K562 (cell line): ENCODE results near the gene MYO3B. TPM values are rescaled to one million over a fixed set of nuclear protein-coding genes. Genes with fewer than 3 reads are reported as not detected.

ENCODE experiments used
- BHLHE40 ChIP-seq: IDR thresholded peaks from 2 replicates; pipeline ENCODE4 v1.6.1; 2011; ENCODE audit warnings: low read length, improper control_type of control experiment
- FOXP1 ChIP-seq: sonication (generic); formaldehyde crosslinking; IDR thresholded peaks from 2 replicates; pipeline ENCODE4 v1.8.0; 2022; ENCODE audit warnings: mild to moderate bottlenecking, missing genetic modification reagents
- HNRNPUL1 ChIP-seq: fragments of 200-400 bp; formaldehyde crosslinking; IDR thresholded peaks from 2 replicates; pipeline ENCODE4 v1.6.1; 2017; ENCODE audit warnings: low read length
- MAFK ChIP-seq: IDR thresholded peaks from 2 replicates; pipeline ENCODE4 v1.6.1; 2011; ENCODE audit warnings: low read length, improper control_type of control experiment
- NELFE ChIP-seq: IDR thresholded peaks from 2 replicates; pipeline ENCODE4 v1.6.1; 2011; ENCODE audit warnings: mild to moderate bottlenecking; ENCODE audit not compliant: insufficient read depth, insufficient read length
- NFIC ChIP-seq: fragments of 450-650 bp; IDR thresholded peaks from 2 replicates; pipeline ENCODE4 v1.6.1; 2017; ENCODE audit warnings: mild to moderate bottlenecking, inconsistent platforms
- POLR2A ChIP-seq: fragments of 450-650 bp; conservative IDR thresholded peaks from 2 replicates; pipeline ENCODE4 v1.6.1; 2016
- PYGO2 ChIP-seq: fragments of 450-650 bp; IDR thresholded peaks from 2 replicates; pipeline ENCODE4 v1.6.1; 2016; ENCODE audit warnings: mild to moderate bottlenecking, missing genetic modification characterization, moderate library complexity, missing compliant biosample characterization
- SAFB ChIP-seq: fragments of 200-400 bp; formaldehyde crosslinking; IDR thresholded peaks from 2 replicates; pipeline ENCODE4 v1.6.1; 2017; ENCODE audit warnings: low read depth, low read length, borderline replicate concordance
- SPI1 ChIP-seq: IDR thresholded peaks from 2 replicates; pipeline ENCODE4 v1.6.1; 2011; ENCODE audit warnings: low read depth, low read length, control low read depth, borderline replicate concordance
- ZC3H11A ChIP-seq: IDR thresholded peaks from 2 replicates; pipeline ENCODE4 v1.6.1; 2012; ENCODE audit warnings: low read depth, low read length, improper control_type of control experiment
- ZNF436 ChIP-seq: fragments of 250-450, 450-650 bp; sonication (Bioruptor Pico); formaldehyde crosslinking; IDR thresholded peaks from 2 replicates; pipeline ENCODE4 v1.7.0; 2020; ENCODE audit warnings: mild to moderate bottlenecking
- polyA plus RNA-seq, 8 experiments: library from polyadenylated mRNA; depleted of rRNA in 4 of 8; stranded (reverse) in 5 of 8; unstranded in 3 of 8; fragments of >200 nt; fragmentation: Nextera tagmentation in 2 of 8; fragmentation: Illumina TruSeq in 1 of 8; extraction: Ambion mirVana in 2 of 8; extraction: Trizol in 1 of 8; gene quantifications; 2 replicates each; pipeline versions ENCODE4 v1.2.1 to v1.2.3, GENCODE V29; 2011 to 2014; ENCODE audit warnings: inconsistent platforms in 1 of 8, missing spikeins in 1 of 8
- total RNA-seq, 7 experiments: library from RNA; depleted of rRNA in 6 of 7; stranded (reverse); fragments of >200 nt in 6 of 7; fragmentation: Illumina TruSeq in 2 of 7; extraction: Trizol in 2 of 7; gene quantifications; 2 replicates each; pipeline versions ENCODE4 v1.2.1 to v1.2.3, GENCODE V29; 2011 to 2021; ENCODE audit warnings: low replicate concordance in 1 of 7
- TF ChIP-seq, protein P1 (sequence below): sonication (generic); formaldehyde crosslinking; IDR thresholded peaks from 2 replicates; pipeline ENCODE4 v1.8.1; 2023; ENCODE audit warnings: mild to moderate bottlenecking, missing genetic modification reagents
- TF ChIP-seq, protein P2 (sequence below): fragments of 450-650 bp; formaldehyde crosslinking; IDR thresholded peaks from 2 replicates; pipeline ENCODE4 v1.4.0; 2022; ENCODE audit warnings: mild to moderate bottlenecking, moderate library complexity
- TF ChIP-seq, protein P3 (sequence below): sonication (generic); formaldehyde crosslinking; IDR thresholded peaks from 2 replicates; pipeline ENCODE4 v1.4.0; 2020; ENCODE audit warnings: mild to moderate bottlenecking, missing genetic modification reagents
- TF ChIP-seq, protein P4 (sequence below): fragments of 450-650 bp; IDR thresholded peaks from one replicate; pipeline ENCODE4 v1.6.1; 2018; ENCODE audit warnings: mild to moderate bottlenecking, moderate library complexity; ENCODE audit not compliant: partially characterized antibody
- TF ChIP-seq, protein P5 (sequence below), 2 experiments: IDR thresholded peaks in 1 of 2; conservative IDR thresholded peaks in 1 of 2; 2 replicates each; pipeline ENCODE4 v1.6.1; 2016; ENCODE audit warnings: low read depth in 2 of 2, mild to moderate bottlenecking in 1 of 2, missing compliant biosample characterization in 1 of 2, missing genetic modification characterization in 1 of 2, moderate library complexity in 1 of 2
- TF ChIP-seq, protein P6 (sequence below): sonication (generic); formaldehyde crosslinking; IDR thresholded peaks from 2 replicates; pipeline ENCODE4 v1.8.0; 2022; ENCODE audit warnings: missing genetic modification reagents, mild to moderate bottlenecking, borderline replicate concordance

MYO3B gene
- total and polyA plus RNA-seq, 9 of the 15 experiments (the other 6 are each of a cell fraction or from before 2014, with no cell fraction given): 2.7 to 6.5 (median 3.6) TPM

DNA sequence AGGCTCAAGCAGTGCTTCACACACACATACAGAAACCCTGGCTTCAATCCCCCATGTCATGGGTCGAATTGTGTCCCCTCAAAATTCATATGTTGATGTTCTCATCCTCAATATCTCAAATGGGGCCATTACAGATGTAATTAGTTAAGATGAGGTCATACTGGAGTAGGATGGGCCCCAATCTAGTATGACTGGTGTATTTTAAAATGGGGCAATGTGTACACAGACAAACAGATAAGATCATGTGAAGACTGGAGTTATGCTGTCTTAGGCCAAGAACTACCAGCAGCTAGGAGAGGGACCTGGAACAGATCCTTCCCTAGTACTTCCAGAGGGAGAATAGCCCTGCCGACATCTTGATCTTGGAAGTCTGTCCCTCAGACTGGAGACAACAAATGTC, 167.7 kb downstream of the MYO3B start (continued):
- TF ChIP-seq, protein P1, sequence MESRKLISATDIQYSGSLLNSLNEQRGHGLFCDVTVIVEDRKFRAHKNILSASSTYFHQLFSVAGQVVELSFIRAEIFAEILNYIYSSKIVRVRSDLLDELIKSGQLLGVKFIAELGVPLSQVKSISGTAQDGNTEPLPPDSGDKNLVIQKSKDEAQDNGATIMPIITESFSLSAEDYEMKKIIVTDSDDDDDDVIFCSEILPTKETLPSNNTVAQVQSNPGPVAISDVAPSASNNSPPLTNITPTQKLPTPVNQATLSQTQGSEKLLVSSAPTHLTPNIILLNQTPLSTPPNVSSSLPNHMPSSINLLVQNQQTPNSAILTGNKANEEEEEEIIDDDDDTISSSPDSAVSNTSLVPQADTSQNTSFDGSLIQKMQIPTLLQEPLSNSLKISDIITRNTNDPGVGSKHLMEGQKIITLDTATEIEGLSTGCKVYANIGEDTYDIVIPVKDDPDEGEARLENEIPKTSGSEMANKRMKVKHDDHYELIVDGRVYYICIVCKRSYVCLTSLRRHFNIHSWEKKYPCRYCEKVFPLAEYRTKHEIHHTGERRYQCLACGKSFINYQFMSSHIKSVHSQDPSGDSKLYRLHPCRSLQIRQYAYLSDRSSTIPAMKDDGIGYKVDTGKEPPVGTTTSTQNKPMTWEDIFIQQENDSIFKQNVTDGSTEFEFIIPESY (CRISPR knock-in tag): no peak
- TF ChIP-seq, protein P2, sequence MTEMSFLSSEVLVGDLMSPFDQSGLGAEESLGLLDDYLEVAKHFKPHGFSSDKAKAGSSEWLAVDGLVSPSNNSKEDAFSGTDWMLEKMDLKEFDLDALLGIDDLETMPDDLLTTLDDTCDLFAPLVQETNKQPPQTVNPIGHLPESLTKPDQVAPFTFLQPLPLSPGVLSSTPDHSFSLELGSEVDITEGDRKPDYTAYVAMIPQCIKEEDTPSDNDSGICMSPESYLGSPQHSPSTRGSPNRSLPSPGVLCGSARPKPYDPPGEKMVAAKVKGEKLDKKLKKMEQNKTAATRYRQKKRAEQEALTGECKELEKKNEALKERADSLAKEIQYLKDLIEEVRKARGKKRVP (CRISPR knock-in tag): no peak
- TF ChIP-seq NELFE (no peak), SAFB (no peak), ZNF436 (CRISPR knock-in tag) (no peak), NFIC (no peak), MAFK (no peak), ZC3H11A (no peak), HNRNPUL1 (no peak), FOXP1 (CRISPR knock-in tag) (no peak), BHLHE40 (no peak), SPI1 (no peak), PYGO2 (tag) (no peak), POLR2A (no peak)
- TF ChIP-seq, protein P3, sequence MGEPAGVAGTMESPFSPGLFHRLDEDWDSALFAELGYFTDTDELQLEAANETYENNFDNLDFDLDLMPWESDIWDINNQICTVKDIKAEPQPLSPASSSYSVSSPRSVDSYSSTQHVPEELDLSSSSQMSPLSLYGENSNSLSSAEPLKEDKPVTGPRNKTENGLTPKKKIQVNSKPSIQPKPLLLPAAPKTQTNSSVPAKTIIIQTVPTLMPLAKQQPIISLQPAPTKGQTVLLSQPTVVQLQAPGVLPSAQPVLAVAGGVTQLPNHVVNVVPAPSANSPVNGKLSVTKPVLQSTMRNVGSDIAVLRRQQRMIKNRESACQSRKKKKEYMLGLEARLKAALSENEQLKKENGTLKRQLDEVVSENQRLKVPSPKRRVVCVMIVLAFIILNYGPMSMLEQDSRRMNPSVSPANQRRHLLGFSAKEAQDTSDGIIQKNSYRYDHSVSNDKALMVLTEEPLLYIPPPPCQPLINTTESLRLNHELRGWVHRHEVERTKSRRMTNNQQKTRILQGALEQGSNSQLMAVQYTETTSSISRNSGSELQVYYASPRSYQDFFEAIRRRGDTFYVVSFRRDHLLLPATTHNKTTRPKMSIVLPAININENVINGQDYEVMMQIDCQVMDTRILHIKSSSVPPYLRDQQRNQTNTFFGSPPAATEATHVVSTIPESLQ: no peak
- TF ChIP-seq, protein P4, sequence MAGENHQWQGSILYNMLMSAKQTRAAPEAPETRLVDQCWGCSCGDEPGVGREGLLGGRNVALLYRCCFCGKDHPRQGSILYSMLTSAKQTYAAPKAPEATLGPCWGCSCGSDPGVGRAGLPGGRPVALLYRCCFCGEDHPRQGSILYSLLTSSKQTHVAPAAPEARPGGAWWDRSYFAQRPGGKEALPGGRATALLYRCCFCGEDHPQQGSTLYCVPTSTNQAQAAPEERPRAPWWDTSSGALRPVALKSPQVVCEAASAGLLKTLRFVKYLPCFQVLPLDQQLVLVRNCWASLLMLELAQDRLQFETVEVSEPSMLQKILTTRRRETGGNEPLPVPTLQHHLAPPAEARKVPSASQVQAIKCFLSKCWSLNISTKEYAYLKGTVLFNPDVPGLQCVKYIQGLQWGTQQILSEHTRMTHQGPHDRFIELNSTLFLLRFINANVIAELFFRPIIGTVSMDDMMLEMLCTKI: no peak
- TF ChIP-seq, protein P5, sequence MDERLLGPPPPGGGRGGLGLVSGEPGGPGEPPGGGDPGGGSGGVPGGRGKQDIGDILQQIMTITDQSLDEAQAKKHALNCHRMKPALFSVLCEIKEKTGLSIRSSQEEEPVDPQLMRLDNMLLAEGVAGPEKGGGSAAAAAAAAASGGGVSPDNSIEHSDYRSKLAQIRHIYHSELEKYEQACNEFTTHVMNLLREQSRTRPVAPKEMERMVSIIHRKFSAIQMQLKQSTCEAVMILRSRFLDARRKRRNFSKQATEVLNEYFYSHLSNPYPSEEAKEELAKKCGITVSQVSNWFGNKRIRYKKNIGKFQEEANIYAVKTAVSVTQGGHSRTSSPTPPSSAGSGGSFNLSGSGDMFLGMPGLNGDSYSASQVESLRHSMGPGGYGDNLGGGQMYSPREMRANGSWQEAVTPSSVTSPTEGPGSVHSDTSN (CRISPR knock-in tag; IDR thresholded peaks at IDR 0.05; ENCODE audit: low read depth): no peak
- TF ChIP-seq, protein P5 (tag; conservative IDR thresholded peaks at IDR 0.05; ENCODE audit: low read depth): 0 out of 2 replicates have a peak, but pooled peaks have one; percentile 19
- TF ChIP-seq, protein P6, sequence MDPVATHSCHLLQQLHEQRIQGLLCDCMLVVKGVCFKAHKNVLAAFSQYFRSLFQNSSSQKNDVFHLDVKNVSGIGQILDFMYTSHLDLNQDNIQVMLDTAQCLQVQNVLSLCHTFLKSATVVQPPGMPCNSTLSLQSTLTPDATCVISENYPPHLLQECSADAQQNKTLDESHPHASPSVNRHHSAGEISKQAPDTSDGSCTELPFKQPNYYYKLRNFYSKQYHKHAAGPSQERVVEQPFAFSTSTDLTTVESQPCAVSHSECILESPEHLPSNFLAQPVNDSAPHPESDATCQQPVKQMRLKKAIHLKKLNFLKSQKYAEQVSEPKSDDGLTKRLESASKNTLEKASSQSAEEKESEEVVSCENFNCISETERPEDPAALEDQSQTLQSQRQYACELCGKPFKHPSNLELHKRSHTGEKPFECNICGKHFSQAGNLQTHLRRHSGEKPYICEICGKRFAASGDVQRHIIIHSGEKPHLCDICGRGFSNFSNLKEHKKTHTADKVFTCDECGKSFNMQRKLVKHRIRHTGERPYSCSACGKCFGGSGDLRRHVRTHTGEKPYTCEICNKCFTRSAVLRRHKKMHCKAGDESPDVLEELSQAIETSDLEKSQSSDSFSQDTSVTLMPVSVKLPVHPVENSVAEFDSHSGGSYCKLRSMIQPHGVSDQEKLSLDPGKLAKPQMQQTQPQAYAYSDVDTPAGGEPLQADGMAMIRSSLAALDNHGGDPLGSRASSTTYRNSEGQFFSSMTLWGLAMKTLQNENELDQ (CRISPR knock-in tag): no peak
